Nephron (organoid): ENCODE data around the gene GIGYF2.

Source experiments
- H3K27ac Mint-ChIP-seq, 3 experiments: 2 replicates each; pipeline ENCODE4 v1.8.0; 2020; ENCODE audit warnings: mixed read lengths in 3 of 3, mild to moderate bottlenecking in 2 of 3, moderate library complexity in 1 of 3
- H3K27me3 Mint-ChIP-seq: 2 replicates; pipeline ENCODE4 v1.8.0; 2021; ENCODE audit warnings: low read depth, mild to moderate bottlenecking, moderate library complexity, mixed read lengths
- H3K36me3 Mint-ChIP-seq: 2 replicates; pipeline ENCODE4 v1.8.0; 2020; ENCODE audit warnings: low read depth, mixed read lengths
- H3K4me1 Mint-ChIP-seq: 2 replicates; pipeline ENCODE4 v1.8.0; 2020; ENCODE audit warnings: mixed read lengths
- H3K4me3 Mint-ChIP-seq, 3 experiments: 2 replicates each; pipeline ENCODE4 v1.8.0; 2020; ENCODE audit warnings: mild to moderate bottlenecking in 3 of 3, mixed read lengths in 3 of 3, moderate library complexity in 2 of 3
- H3K9me3 Mint-ChIP-seq: 2 replicates; pipeline ENCODE4 v1.8.0; 2020; ENCODE audit warnings: mixed read lengths
- CTCF ChIP-seq, 3 experiments: fragments of 200-600 bp; sonication (generic); IDR thresholded peaks; one replicate each; pipeline ENCODE4 v1.5.0; 2021; ENCODE audit warnings: antibody characterized with exemption in 3 of 3; ENCODE audit not compliant: unreplicated experiment in 3 of 3

GIGYF2 gene

GRCh38 chr2:232883116-232883721, 186.1 kb downstream of the GIGYF2 start:
- Mint-ChIP-seq H3K9me3 (no peaks in the 10 kb centered on the region), H3K27me3 (peaks cover 17% of the 10 kb centered on the region), H3K4me1 (no peaks in the 10 kb centered on the region), H3K4me3 (no peak overlapping the region), H3K27ac (no peak overlapping the region), H3K36me3 (no peaks in the 10 kb centered on the region)
- TF ChIP-seq CTCF (IDR thresholded peaks at IDR 0.05; ENCODE audit: unreplicated experiment in 3 of 3): no peak

GRCh38 chr2:232884001-232884421, 186.9 kb downstream of the GIGYF2 start:
- no peaks in the 10 kb centered on the region for H3K36me3 Mint-ChIP-seq

GRCh38 chr2:232884549-232885263, 187.6 kb downstream of the GIGYF2 start:
- Mint-ChIP-seq H3K36me3 (no peaks in the 10 kb centered on the region), H3K9me3 (no peaks in the 10 kb centered on the region), H3K4me1 (no peaks in the 10 kb centered on the region), H3K27ac (no peak overlapping the region), H3K4me3 (no peak overlapping the region), H3K27me3 (peaks cover 12% of the 10 kb centered on the region)
- TF ChIP-seq CTCF (IDR thresholded peaks at IDR 0.05; ENCODE audit: unreplicated experiment in 3 of 3): no peak

More at GRCh38 chr2:232884001-232884421, 186.9 kb downstream of the GIGYF2 start:
- TF ChIP-seq CTCF (IDR thresholded peaks at IDR 0.05; ENCODE audit: unreplicated experiment in 3 of 3): no peak
- Mint-ChIP-seq H3K9me3 (no peaks in the 10 kb centered on the region), H3K27ac (no peak overlapping the region), H3K4me3 (no peak overlapping the region), H3K27me3 (peaks cover 12% of the 10 kb centered on the region), H3K4me1 (no peaks in the 10 kb centered on the region)

GRCh38 chr2:232885264-232885961, 188.3 kb downstream of the GIGYF2 start:
- H3K4me1 Mint-ChIP-seq: no peaks in the 10 kb centered on the region
- no peaks in the 10 kb centered on the region for H3K9me3 Mint-ChIP-seq
- no peak overlapping the region for H3K27ac Mint-ChIP-seq
- TF ChIP-seq CTCF (IDR thresholded peaks at IDR 0.05; ENCODE audit: unreplicated experiment in 3 of 3): no peak
- H3K4me3 Mint-ChIP-seq: no peak overlapping the region
- H3K36me3 Mint-ChIP-seq: no peaks in the 10 kb centered on the region
- H3K27me3 Mint-ChIP-seq: peaks cover 14% of the 10 kb centered on the region

GRCh38 chr2:232886176-232886575, 189.0 kb downstream of the GIGYF2 start:
- Mint-ChIP-seq H3K27ac (no peak overlapping the region), H3K4me1 (peaks cover 5% of the 10 kb centered on the region), H3K36me3 (no peaks in the 10 kb centered on the region), H3K4me3 (no peak overlapping the region), H3K9me3 (no peaks in the 10 kb centered on the region), H3K27me3 (peaks cover 17% of the 10 kb centered on the region)
- no peak for TF ChIP-seq CTCF (IDR thresholded peaks at IDR 0.05; ENCODE audit: unreplicated experiment in 3 of 3)
